Astrocyte (in vitro differentiated cells and primary cell): ENCODE results near the gene FABP7. TPM values are rescaled to one million over a fixed set of nuclear protein-coding genes. Genes with fewer than 3 reads are reported as not detected.

Source experiments
- DNase-seq: peaks from one replicate; pipeline ENCODE4 v3.0.0-alpha.2; 2010; ENCODE audit warnings: low read depth
- FAIRE-seq: peaks from 2 replicates; lab custom pipeline; 2011; peaks lifted over from hg19 to GRCh38; lab: Jason Lieb, UNC
- H2AFZ ChIP-seq: 2 replicates; pipeline ENCODE4 v1.6.0; 2012; ENCODE audit warnings: low read depth, low read length, inconsistent platforms
- H3K27ac ChIP-seq: 2 replicates; pipeline ENCODE4 v1.5.1; 2011; ENCODE audit warnings: low read depth, low read length, inconsistent platforms
- H3K27me3 ChIP-seq: 2 replicates; pipeline ENCODE4 v1.6.0; 2011; ENCODE audit warnings: low read length, inconsistent platforms; ENCODE audit not compliant: insufficient read depth
- H3K36me3 ChIP-seq: 2 replicates; pipeline ENCODE4 v1.5.1; 2011; ENCODE audit warnings: low read length, inconsistent platforms; ENCODE audit not compliant: insufficient read depth
- H3K4me1 ChIP-seq: 2 replicates; pipeline ENCODE4 v1.5.1; 2011; ENCODE audit warnings: low read length, inconsistent platforms; ENCODE audit not compliant: insufficient read depth
- H3K4me2 ChIP-seq: 2 replicates; pipeline ENCODE4 v1.6.0; 2012; ENCODE audit warnings: low read length, inconsistent platforms
- H3K4me3 ChIP-seq: 2 replicates; pipeline ENCODE4 v1.5.1; 2011; ENCODE audit warnings: low read depth, mild to moderate bottlenecking, low read length, inconsistent platforms; ENCODE audit not compliant: insufficient read depth
- H3K79me2 ChIP-seq: 2 replicates; pipeline ENCODE4 v1.6.0; 2012; ENCODE audit warnings: mild to moderate bottlenecking, low read length, inconsistent platforms; ENCODE audit not compliant: insufficient read depth
- H3K9ac ChIP-seq: 2 replicates; pipeline ENCODE4 v1.6.0; 2012; ENCODE audit warnings: mild to moderate bottlenecking, low read length, inconsistent platforms
- H3K9me3 ChIP-seq: 2 replicates; pipeline ENCODE4 v1.5.1; 2012; ENCODE audit warnings: low read depth, mild to moderate bottlenecking, low read length, inconsistent platforms; ENCODE audit not compliant: insufficient read depth
- H4K20me1 ChIP-seq: 2 replicates; pipeline ENCODE4 v1.6.0; 2012; ENCODE audit warnings: low read length, inconsistent platforms; ENCODE audit not compliant: insufficient read depth
- H3K27ac Mint-ChIP-seq: one replicate; pipeline ENCODE4 v1.8.0; 2021; ENCODE audit warnings: mild to moderate bottlenecking, mixed read lengths; ENCODE audit not compliant: unreplicated experiment
- H3K27me3 Mint-ChIP-seq: one replicate; pipeline ENCODE4 v1.8.0; 2021; ENCODE audit warnings: low read depth, mixed read lengths; ENCODE audit not compliant: unreplicated experiment
- H3K36me3 Mint-ChIP-seq: one replicate; pipeline ENCODE4 v1.8.0; 2021; ENCODE audit warnings: low read depth, mixed read lengths; ENCODE audit not compliant: unreplicated experiment
- H3K4me1 Mint-ChIP-seq: one replicate; pipeline ENCODE4 v1.8.0; 2021; ENCODE audit warnings: low read depth, mixed read lengths; ENCODE audit not compliant: unreplicated experiment
- H3K4me3 Mint-ChIP-seq: one replicate; pipeline ENCODE4 v1.8.0; 2021; ENCODE audit warnings: mild to moderate bottlenecking, moderate library complexity, mixed read lengths; ENCODE audit not compliant: unreplicated experiment
- H3K9me3 Mint-ChIP-seq: one replicate; pipeline ENCODE4 v1.8.0; 2021; ENCODE audit warnings: mild to moderate bottlenecking, mixed read lengths; ENCODE audit not compliant: unreplicated experiment
- CTCF ChIP-seq: IDR thresholded peaks from 2 replicates; pipeline ENCODE4 v1.5.1; 2011; ENCODE audit warnings: low read depth, mild to moderate bottlenecking, inconsistent platforms, low read length, moderate library complexity; ENCODE audit not compliant: insufficient read depth
- EZH2 ChIP-seq: IDR thresholded peaks from 2 replicates; pipeline ENCODE4 v1.6.1; 2012; ENCODE audit warnings: mild to moderate bottlenecking, low read length, inconsistent platforms; ENCODE audit not compliant: insufficient read depth
- total RNA-seq: library from RNA; stranded (reverse); gene quantifications from 2 replicates; pipeline ENCODE4 v1.2.1, GENCODE V29; 2021

The FABP7 gene
- total RNA-seq, 1 donor from 2014 or later: 1.1 TPM

GRCh38 chr6:122809691-122810090 is 30.2 kb downstream of the FABP7 start:
- no peak overlapping the region for H3K4me3 Mint-ChIP-seq
- no peak overlapping the region for H3K4me3 ChIP-seq
- no peaks in the 10 kb centered on the region for H3K79me2 ChIP-seq
- H3K27me3 Mint-ChIP-seq: no peaks in the 10 kb centered on the region
- no peak overlapping the region for H3K27ac Mint-ChIP-seq
- H3K9me3 Mint-ChIP-seq: no peaks in the 10 kb centered on the region
- H3K4me2 ChIP-seq: no peak overlapping the region
- no peak overlapping the region for H3K27ac ChIP-seq
- no peaks in the 10 kb centered on the region for H3K4me1 ChIP-seq
- H3K9ac ChIP-seq: no peak overlapping the region
- no peak for FAIRE-seq
- H3K9me3 ChIP-seq: no peaks in the 10 kb centered on the region
- no peak for TF ChIP-seq CTCF
- no peak for TF ChIP-seq EZH2
- H2AFZ ChIP-seq: no peak overlapping the region
- peaks cover 2% of the 10 kb centered on the region for H3K36me3 Mint-ChIP-seq
- H3K36me3 ChIP-seq: peaks cover 7% of the 10 kb centered on the region
- DNase-seq: no peak
- H4K20me1 ChIP-seq: no peaks in the 10 kb centered on the region
- no peaks in the 10 kb centered on the region for H3K4me1 Mint-ChIP-seq
- H3K27me3 ChIP-seq: no peaks in the 10 kb centered on the region

GRCh38 chr6:122810189-122810588 is 30.7 kb downstream of the FABP7 start:
- no peak overlapping the region for H3K27ac Mint-ChIP-seq
- no peak for DNase-seq
- TF ChIP-seq EZH2 (no peak), CTCF (no peak)
- H3K27me3 Mint-ChIP-seq: no peaks in the 10 kb centered on the region
- no peaks in the 10 kb centered on the region for H3K9me3 Mint-ChIP-seq
- H3K4me1 ChIP-seq: no peaks in the 10 kb centered on the region
- no peak overlapping the region for H3K4me3 ChIP-seq
- H3K36me3 ChIP-seq: peaks cover 7% of the 10 kb centered on the region
- no peaks in the 10 kb centered on the region for H3K9me3 ChIP-seq
- H3K36me3 Mint-ChIP-seq: peaks cover 2% of the 10 kb centered on the region
- no peak overlapping the region for H3K4me3 Mint-ChIP-seq
- no peaks in the 10 kb centered on the region for H3K4me1 Mint-ChIP-seq
- no peaks in the 10 kb centered on the region for H3K27me3 ChIP-seq
- no peaks in the 10 kb centered on the region for H3K79me2 ChIP-seq
- FAIRE-seq: no peak
- no peak overlapping the region for H2AFZ ChIP-seq
- H4K20me1 ChIP-seq: no peaks in the 10 kb centered on the region
- H3K4me2 ChIP-seq: no peak overlapping the region
- no peak overlapping the region for H3K9ac ChIP-seq
- no peak overlapping the region for H3K27ac ChIP-seq

GRCh38 chr6:122817358-122817757 is 37.8 kb downstream of the FABP7 start:
- Histone ChIP-seq H3K79me2 (no peaks in the 10 kb centered on the region), H3K4me3 (no peak overlapping the region), H3K4me1 (no peaks in the 10 kb centered on the region), H4K20me1 (no peaks in the 10 kb centered on the region), H3K4me2 (no peak overlapping the region), H3K9me3 (no peaks in the 10 kb centered on the region), H3K36me3 (no peaks in the 10 kb centered on the region), H3K27me3 (no peaks in the 10 kb centered on the region), H3K27ac (no peak overlapping the region), H3K9ac (no peak overlapping the region), H2AFZ (no peak overlapping the region)
- TF ChIP-seq EZH2 (no peak), CTCF (no peak)
- no peaks in the 10 kb centered on the region for H3K27me3 Mint-ChIP-seq
- no peaks in the 10 kb centered on the region for H3K36me3 Mint-ChIP-seq
- no peak for DNase-seq
- no peak overlapping the region for H3K4me3 Mint-ChIP-seq
- H3K27ac Mint-ChIP-seq: no peak overlapping the region
- FAIRE-seq: no peak
- no peaks in the 10 kb centered on the region for H3K4me1 Mint-ChIP-seq
- no peaks in the 10 kb centered on the region for H3K9me3 Mint-ChIP-seq
